DND-41 (cell line): ENCODE measurements around the gene PDE6C.

ENCODE experiments used
- ATAC-seq: fragments of 200-7000 bp; cut with Tn5 transposase; 3 replicates; pipeline ENCODE4 v1.9.1; 2021; ENCODE audit warnings: low read depth; ENCODE audit not compliant: insufficient read depth
- DNase-seq: peaks from one replicate; pipeline ENCODE4 v3.0.0-alpha.2; 2020
- H2AFZ ChIP-seq: 2 replicates; pipeline ENCODE4 v1.6.0; 2012; ENCODE audit warnings: low read depth, low read length
- H3K27ac ChIP-seq: 2 replicates; pipeline ENCODE4 v1.5.1; 2012; ENCODE audit warnings: low read length, inconsistent platforms
- H3K27me3 ChIP-seq: fragments of 200-600 bp; sonication (generic); 2 replicates; pipeline ENCODE4 v1.6.0; 2012; ENCODE audit warnings: low read length, mild to moderate bottlenecking, inconsistent platforms; ENCODE audit not compliant: insufficient read depth, poor library complexity
- H3K36me3 ChIP-seq: 2 replicates; pipeline ENCODE4 v1.5.1; 2012; ENCODE audit warnings: low read length, inconsistent platforms; ENCODE audit not compliant: insufficient read depth
- H3K4me1 ChIP-seq: 2 replicates; pipeline ENCODE4 v1.5.1; 2012; ENCODE audit warnings: mild to moderate bottlenecking, low read length; ENCODE audit not compliant: insufficient read depth
- H3K4me2 ChIP-seq: 2 replicates; pipeline ENCODE4 v1.6.0; 2012; ENCODE audit warnings: mild to moderate bottlenecking, moderate library complexity, low read length, inconsistent platforms; ENCODE audit not compliant: insufficient read depth
- H3K4me3 ChIP-seq, 2 experiments: fragments of 200-600 bp in 1 of 2; shearing (Covaris generic) in 1 of 2; 2 replicates each; pipeline ENCODE4 v1.5.1; 2012 to 2016; ENCODE audit warnings: inconsistent platforms in 2 of 2, low read length in 2 of 2, mild to moderate bottlenecking in 2 of 2, low read depth in 1 of 2, moderate library complexity in 1 of 2
- H3K79me2 ChIP-seq: 2 replicates; pipeline ENCODE4 v1.6.0; 2012; ENCODE audit warnings: low read length, inconsistent platforms; ENCODE audit not compliant: insufficient read depth
- H3K9ac ChIP-seq: 2 replicates; pipeline ENCODE4 v1.6.0; 2012; ENCODE audit warnings: low read depth, mild to moderate bottlenecking, inconsistent platforms, low read length, moderate library complexity
- H3K9me3 ChIP-seq: 2 replicates; pipeline ENCODE4 v1.5.1; 2012; ENCODE audit warnings: low read length, moderate library complexity, mild to moderate bottlenecking, inconsistent platforms; ENCODE audit not compliant: insufficient read depth, severe bottlenecking
- H4K20me1 ChIP-seq: 2 replicates; pipeline ENCODE4 v1.6.0; 2012; ENCODE audit warnings: low read length; ENCODE audit not compliant: insufficient read depth
- EZH2 ChIP-seq: IDR thresholded peaks from 3 replicates; pipeline ENCODE4 v1.6.1; 2012; ENCODE audit warnings: borderline replicate concordance, low read depth, mild to moderate bottlenecking, moderate library complexity, low read length, inconsistent platforms; ENCODE audit not compliant: severe bottlenecking
- TF ChIP-seq, protein P1 (sequence below): IDR thresholded peaks from 2 replicates; pipeline ENCODE4 v1.5.1; 2012; ENCODE audit warnings: borderline replicate concordance, low read length, moderate library complexity, mild to moderate bottlenecking; ENCODE audit not compliant: poor library complexity, severe bottlenecking; ENCODE audit errors: extremely low read depth

Gene PDE6C

DNA sequence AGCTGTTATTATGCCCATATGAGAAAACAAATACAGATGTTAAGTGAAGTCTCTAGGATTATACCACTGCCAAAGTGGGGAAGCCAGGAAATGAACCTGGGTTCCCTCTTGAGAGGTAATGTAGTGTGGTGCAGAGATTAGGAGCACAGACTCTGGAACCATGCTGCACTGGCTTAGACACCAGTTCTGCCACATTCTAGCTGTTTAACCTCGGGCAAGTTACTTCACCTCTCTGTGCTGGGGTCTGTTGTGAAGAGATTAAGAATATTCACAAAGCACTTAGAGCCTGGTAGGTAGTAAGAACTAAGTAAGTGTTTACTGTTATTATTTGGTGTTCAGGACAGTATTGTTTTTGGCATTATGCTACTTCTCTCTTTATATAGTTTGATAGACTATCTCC lies 41.9 kb downstream of the PDE6C start:
- H3K36me3 ChIP-seq, result no peaks in the 10 kb centered on the region
- H3K79me2 ChIP-seq, result no peaks in the 10 kb centered on the region
- H3K27me3 ChIP-seq, result no peaks in the 10 kb centered on the region
- no peak for DNase-seq
- H3K4me2 ChIP-seq, result no peak overlapping the region
- no peaks in the 10 kb centered on the region for H4K20me1 ChIP-seq
- no peak overlapping the region for H3K9ac ChIP-seq
- H2AFZ ChIP-seq, result no peak overlapping the region
- no peaks in the 10 kb centered on the region for H3K9me3 ChIP-seq
- no peaks in the 10 kb centered on the region for H3K4me1 ChIP-seq
- no peak for ATAC-seq
- no peak overlapping the region for H3K4me3 ChIP-seq
- H3K27ac ChIP-seq, result no peak overlapping the region
- TF ChIP-seq, protein P1, sequence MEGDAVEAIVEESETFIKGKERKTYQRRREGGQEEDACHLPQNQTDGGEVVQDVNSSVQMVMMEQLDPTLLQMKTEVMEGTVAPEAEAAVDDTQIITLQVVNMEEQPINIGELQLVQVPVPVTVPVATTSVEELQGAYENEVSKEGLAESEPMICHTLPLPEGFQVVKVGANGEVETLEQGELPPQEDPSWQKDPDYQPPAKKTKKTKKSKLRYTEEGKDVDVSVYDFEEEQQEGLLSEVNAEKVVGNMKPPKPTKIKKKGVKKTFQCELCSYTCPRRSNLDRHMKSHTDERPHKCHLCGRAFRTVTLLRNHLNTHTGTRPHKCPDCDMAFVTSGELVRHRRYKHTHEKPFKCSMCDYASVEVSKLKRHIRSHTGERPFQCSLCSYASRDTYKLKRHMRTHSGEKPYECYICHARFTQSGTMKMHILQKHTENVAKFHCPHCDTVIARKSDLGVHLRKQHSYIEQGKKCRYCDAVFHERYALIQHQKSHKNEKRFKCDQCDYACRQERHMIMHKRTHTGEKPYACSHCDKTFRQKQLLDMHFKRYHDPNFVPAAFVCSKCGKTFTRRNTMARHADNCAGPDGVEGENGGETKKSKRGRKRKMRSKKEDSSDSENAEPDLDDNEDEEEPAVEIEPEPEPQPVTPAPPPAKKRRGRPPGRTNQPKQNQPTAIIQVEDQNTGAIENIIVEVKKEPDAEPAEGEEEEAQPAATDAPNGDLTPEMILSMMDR, result no peak
- no peak for TF ChIP-seq EZH2

DNA sequence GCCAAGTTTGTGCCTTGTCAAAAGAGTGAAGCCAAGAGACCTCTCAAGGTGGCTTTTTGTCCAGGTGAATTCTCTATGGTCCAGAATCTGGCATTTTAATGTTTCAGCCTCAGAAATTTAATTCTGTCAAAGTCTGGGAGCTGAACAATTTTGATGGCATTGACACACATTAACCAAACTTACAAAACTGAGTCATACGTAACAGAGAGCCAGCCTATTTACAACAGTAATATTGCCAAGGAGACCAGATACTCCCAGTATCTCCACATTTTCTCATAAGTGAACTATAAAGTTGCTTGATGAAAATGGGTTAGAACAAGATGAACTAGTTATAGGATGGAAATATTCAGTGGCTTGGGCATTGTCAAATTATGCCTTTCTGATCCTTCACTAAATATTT lies 43.8 kb downstream of the PDE6C start:
- no peak overlapping the region for H3K4me2 ChIP-seq
- DNase-seq (no peak), ATAC-seq (no peak)
- H3K27me3 ChIP-seq, result no peaks in the 10 kb centered on the region
- H4K20me1 ChIP-seq, result no peaks in the 10 kb centered on the region
- TF ChIP-seq, protein P1, result no peak
- TF ChIP-seq EZH2, result no peak
- H3K4me1 ChIP-seq, result no peaks in the 10 kb centered on the region
- no peak overlapping the region for H2AFZ ChIP-seq
- no peaks in the 10 kb centered on the region for H3K36me3 ChIP-seq
- H3K4me3 ChIP-seq, result no peak overlapping the region
- no peaks in the 10 kb centered on the region for H3K79me2 ChIP-seq
- no peak overlapping the region for H3K9ac ChIP-seq
- H3K9me3 ChIP-seq, result no peaks in the 10 kb centered on the region
- H3K27ac ChIP-seq, result no peak overlapping the region

DNA sequence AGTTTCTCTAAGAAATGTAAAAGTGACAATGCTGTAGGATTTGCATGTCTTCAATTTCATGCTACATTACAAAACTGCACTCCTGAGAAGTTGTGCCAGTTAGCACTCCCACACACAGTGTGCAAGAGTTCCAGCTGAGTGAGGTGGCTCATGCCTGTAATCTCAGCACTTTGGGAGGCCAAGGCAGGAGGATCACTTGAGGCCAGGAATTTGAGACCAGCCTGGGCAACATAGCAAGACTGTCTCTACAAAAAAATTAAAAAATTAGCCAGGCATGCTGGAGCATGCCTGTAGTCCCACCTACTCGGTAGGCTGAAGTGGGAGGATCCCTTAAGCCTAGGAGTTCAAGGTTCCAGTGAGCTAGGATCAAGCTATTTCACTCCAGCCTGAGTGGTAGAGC lies 45.4 kb downstream of the PDE6C start:
- no peak for TF ChIP-seq EZH2
- TF ChIP-seq, protein P1, result no peak

DNA sequence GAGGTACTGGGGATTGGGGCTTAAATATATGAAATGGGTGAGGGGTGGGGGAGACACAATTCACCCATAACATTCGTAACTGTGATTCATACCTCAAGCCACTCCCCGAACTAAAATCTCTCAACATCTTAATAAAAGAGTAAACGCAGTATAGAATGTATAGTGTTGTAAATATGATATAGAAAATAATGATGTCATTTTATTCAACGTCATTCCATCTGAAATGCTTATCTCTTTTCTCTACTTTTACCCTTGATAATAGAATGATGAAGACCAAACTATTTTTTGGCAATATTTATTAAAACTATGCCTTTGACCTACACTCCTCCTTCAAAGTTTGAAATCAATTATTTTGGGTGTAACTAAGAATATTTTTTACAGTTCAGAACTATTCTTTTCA lies 53.7 kb downstream of the PDE6C start:
- Histone ChIP-seq H3K36me3 (peaks cover 45% of the 10 kb centered on the region), H3K4me1 (no peaks in the 10 kb centered on the region), H3K79me2 (no peaks in the 10 kb centered on the region)

More for the DNA sequence above, 45.4 kb downstream of the PDE6C start:
- Histone ChIP-seq H3K9ac (no peak overlapping the region), H3K4me1 (no peaks in the 10 kb centered on the region), H2AFZ (no peak overlapping the region), H3K27ac (no peak overlapping the region), H4K20me1 (no peaks in the 10 kb centered on the region), H3K9me3 (no peaks in the 10 kb centered on the region), H3K27me3 (no peaks in the 10 kb centered on the region), H3K4me3 (no peak overlapping the region), H3K4me2 (no peak overlapping the region), H3K36me3 (no peaks in the 10 kb centered on the region), H3K79me2 (no peaks in the 10 kb centered on the region)
- no peak for ATAC-seq
- no peak for DNase-seq

More for the DNA sequence above, 53.7 kb downstream of the PDE6C start:
- Histone ChIP-seq H3K9ac (no peak overlapping the region), H3K4me2 (no peak overlapping the region), H3K9me3 (no peaks in the 10 kb centered on the region), H2AFZ (no peak overlapping the region), H3K27ac (no peak overlapping the region), H4K20me1 (no peaks in the 10 kb centered on the region), H3K4me3 (no peak overlapping the region), H3K27me3 (no peaks in the 10 kb centered on the region)
- DNase-seq (no peak), ATAC-seq (no peak)
- TF ChIP-seq EZH2, result no peak
- TF ChIP-seq, protein P1, result no peak
